Activated CD4-positive, CD25-positive, alpha-beta regulatory T cell treated with anti-CD3 and anti-CD28 coated beads, Interleukin-2, amount 50 U/mL, for 16 hours (primary cell): ENCODE results near the gene HTRA3.

ENCODE experiments used
- DNase-seq: peaks from one replicate; pipeline ENCODE4 v3.0.0-alpha.2; 2020; ENCODE audit warnings: low read depth, low spot score

Gene HTRA3

DNA sequence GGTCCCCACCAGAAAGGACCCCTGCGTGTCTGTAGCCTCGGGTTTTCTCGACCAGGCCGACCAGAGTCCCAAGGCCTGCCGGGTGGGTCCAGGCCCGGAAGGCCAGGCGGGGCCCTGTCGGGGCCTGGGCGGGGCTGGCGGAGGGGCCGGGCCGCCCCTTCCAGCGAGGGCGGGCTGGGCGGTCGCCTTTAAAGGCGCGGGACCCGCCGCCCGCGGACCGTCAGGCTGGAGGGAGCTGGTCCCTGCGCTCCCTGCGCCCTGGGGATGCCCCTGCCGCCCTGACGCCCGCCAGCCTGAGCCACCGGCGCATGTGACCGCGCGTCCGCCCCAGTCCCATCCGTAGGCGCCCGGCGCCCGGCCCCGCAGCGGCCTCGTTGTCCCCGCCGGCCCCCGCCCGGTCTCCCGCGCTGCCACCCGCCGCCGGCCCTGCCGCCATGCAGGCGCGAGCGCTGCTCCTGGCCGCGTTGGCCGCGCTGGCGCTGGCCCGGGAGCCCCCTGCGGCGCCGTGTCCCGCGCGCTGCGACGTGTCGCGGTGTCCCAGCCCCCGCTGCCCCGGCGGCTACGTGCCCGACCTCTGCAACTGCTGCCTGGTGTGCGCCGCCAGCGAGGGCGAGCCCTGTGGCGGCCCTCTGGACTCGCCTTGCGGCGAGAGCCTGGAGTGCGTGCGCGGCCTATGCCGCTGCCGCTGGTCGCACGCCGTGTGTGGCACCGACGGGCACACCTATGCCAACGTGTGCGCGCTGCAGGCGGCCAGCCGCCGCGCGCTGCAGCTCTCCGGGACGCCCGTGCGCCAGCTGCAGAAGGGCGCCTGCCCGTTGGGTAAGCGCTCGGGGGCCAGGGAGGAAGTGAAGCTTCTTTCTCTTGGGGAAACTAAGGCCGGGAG is at the start of gene HTRA3:
Gene HTRA3 (plus strand): TSS at position 220 of the 883 bp plus-strand sequence. CDS start 215 bp downstream, at position 435.
- DNase-seq, result no peak

GRCh38 chr4:8220661-8221450 is 48.7 kb upstream of the HTRA3 start:
- DNase-seq, result no peak

GRCh38 chr4:8221476-8221875 is 48.1 kb upstream of the HTRA3 start:
- no peak for DNase-seq

GRCh38 chr4:8221985-8222384 is 47.6 kb upstream of the HTRA3 start:
- no peak for DNase-seq

- no peak for DNase-seq
These were observed 46.8 kb upstream of the HTRA3 start for GRCh38 chr4:8222609-8223388.

DNA sequence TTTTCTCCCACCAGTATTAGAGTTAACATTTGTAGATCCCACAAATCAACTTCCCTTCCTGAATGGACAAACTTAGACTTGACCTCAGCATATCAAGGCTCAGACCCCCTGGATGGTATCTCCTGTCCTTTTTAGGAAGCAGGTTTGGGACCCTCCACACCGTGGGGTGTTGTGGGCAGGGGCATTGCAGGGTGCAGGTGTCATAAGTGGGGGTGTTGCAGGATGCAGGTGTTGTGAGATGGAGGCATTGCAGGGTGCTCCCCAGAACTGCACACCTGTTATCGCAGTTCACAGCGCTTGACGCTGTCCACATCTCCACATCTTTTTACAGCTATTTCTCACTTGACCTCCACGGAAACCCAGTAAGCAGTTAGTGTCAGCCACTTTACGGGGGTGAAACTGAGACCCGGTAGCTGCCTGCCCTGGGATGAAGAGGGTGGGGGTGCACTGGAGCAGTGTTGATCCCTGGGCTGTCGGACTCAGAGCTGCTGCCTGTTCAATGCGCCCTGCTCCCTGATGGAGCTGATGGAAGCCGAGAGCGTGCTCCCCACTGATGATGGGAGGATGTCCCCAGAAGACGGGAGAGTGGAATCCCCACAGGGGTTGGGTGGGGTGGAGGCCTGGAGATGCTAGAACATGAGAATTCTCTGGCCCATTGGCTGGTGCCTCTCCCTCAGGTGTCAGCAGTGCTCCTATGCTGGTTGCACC is 45.1 kb upstream of the HTRA3 start:
- no peak for DNase-seq

DNA sequence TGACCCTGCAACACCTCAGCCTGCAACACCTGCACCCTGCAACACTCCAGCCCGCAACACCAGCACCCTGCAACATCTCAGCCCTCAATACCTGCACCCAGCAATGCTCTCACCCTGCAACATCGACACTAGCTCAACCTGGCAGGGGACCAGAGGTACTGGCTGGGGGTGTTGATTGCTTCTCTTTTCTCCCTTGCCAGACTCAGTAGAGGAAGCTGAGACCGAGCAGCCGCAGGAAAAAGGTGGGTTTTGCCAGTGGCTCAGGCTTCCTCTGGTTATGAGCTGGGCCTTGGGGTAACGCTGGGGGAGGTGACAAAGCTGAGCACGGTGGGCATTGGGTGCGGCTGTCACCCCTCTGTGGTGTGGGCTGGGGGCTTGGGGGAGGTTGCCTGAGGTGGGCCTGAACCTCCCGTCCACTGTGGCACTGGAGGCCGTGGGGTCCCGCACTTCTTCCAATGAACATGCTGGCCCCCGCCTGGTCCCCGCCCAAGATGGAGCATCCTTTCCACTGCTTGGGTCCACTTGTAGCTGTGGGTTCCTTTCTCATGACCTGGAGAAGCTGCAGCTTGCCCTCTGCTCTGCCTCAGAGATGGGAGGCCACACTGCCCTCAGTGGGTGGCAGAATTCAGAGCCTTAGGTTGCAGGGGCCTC is 44.5 kb upstream of the HTRA3 start:
- no peak for DNase-seq

GRCh38 chr4:8225706-8226443 is 43.7 kb upstream of the HTRA3 start:
- DNase-seq, result no peak

DNA sequence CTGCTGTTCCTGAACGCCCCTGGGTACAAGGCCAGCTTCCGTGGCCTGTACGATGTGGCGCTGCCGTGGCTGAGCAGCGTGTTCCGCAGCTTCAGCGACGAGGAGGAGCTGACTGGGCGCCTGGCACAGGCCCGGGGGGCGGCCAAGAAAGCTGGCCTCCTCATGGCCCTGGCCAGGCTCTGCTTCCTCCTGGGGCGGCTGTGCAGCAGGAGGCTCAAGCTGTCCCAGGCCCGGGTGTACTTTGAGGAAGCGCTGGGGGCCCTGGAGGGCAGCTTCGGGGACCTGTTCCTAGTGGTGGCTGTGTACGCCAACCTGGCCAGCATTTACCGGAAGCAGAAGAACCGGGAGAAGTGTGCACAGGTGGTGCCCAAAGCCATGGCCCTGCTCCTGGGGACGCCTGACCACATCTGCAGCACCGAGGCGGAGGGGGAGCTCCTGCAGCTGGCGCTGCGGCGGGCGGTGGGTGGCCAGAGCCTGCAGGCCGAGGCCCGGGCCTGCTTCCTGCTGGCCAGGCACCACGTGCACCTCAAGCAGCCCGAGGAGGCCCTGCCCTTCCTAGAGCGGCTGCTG is 42.3 kb upstream of the HTRA3 start:
- no peak for DNase-seq

- no peak for DNase-seq
These were observed 41.7 kb upstream of the HTRA3 start for GRCh38 chr4:8227771-8228318.

GRCh38 chr4:8228319-8229250 is 41.0 kb upstream of the HTRA3 start:
- DNase-seq, result peak; percentile 55

GRCh38 chr4:8229331-8229975 is 40.1 kb upstream of the HTRA3 start:
- no peak for DNase-seq

DNA sequence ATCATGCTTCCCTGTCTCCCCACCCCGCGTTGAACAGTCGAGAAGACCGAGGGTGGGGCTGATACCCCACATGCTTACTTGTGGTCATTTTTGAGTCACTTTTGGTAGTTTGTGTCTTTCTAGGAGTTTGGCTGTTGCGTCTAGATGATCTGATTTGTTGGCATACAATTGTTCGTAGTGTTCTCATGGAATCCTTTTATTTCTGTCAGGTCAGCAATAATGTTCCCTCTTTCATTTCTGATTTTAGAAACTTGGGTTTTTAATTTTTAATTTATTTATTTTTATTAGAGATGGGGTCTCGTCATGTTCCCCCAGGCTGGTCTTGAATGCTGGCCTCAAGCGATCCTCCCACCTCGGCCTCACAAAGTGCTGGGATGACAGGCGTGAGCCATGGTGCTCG is 39.5 kb upstream of the HTRA3 start:
- no peak for DNase-seq

DNA sequence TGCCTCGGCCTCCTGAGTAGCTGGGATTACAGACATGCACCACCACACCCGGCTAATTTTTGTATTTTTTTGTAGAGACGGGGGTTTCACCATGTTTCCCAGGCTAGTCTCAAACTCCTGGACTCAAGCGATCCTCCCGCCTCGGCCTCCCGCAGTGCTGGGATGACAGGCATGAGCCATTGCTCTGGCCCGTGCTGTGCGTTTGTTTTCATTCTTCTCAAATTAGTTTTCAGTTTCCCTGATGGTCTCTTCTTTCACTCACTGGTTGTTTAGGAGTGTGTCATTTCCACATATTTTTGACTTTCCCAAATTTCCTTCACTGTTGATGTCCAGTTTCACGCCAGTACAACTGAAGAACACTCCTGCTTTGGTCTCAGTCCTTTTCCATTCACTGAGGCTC is 38.7 kb upstream of the HTRA3 start:
- DNase-seq, result no peak

DNA sequence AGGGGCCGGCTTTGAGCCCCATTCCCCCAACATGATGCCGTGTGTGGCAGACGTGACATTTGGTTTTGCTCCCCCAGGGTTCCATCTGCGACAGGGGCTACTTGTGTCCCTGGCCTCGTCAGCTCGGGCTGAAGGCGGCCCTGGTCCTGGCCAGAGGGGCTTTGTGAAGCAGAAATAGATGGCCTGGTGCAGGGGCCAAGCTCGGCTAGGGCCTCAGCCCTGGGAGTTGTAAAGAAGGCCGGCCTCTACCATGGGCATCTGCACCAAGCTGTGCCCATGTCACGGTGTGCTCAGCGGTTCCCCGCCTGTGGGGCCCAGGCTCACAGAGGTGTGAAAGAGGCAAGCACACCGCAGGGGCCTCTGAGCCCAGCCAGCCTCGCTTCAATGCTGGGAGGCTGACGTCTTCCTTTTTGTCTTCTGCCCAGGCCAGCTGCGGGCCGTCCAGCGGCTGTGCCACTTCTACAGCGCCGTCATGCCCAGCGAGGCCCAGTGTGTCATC is 38.0 kb upstream of the HTRA3 start:
- DNase-seq, result no peak

GRCh38 chr4:8232748-8233147 is 36.8 kb upstream of the HTRA3 start:
- DNase-seq, result no peak

GRCh38 chr4:8233672-8234484 is 35.7 kb upstream of the HTRA3 start:
- no peak for DNase-seq
